Measurements from ENCODE around the gene PROM1.

GRCh38 chr4:15971068-15971801 is 112.6 kb downstream of the PROM1 start:
- TF ChIP-seq CTCF (IDR thresholded peaks at IDR 0.05) (no peak), POLR2AphosphoS5 (IDR thresholded peaks at IDR 0.05) (no peak), EP300 (IDR thresholded peaks at IDR 0.05) (no peak)
